Lower lobe of right lung (tissue), 2 donors: ENCODE data around the gene SERPINI1. TPM values are rescaled to one million over a fixed set of nuclear protein-coding genes. Genes with fewer than 3 reads are reported as not detected.

Source experiments
- ATAC-seq, 2 donors: fragments of 200-7000 bp; cut with Tn5 transposase; one replicate each; pipeline ENCODE4 v1.9.1; 2020 to 2022; ENCODE audit warnings: mild to moderate bottlenecking in 2 of 2, moderate library complexity in 2 of 2
- DNase-seq: peaks from one replicate; pipeline ENCODE4 v3.0.0-alpha.2; 2020
- H3K27ac ChIP-seq: fragments of 200-600 bp; one replicate; pipeline ENCODE4 v1.8.0; 2022
- H3K27me3 ChIP-seq: fragments of 200-600 bp; one replicate; pipeline ENCODE4 v1.8.0; 2022; ENCODE audit warnings: low read depth
- H3K36me3 ChIP-seq: fragments of 200-600 bp; one replicate; pipeline ENCODE4 v1.8.0; 2022; ENCODE audit warnings: mild to moderate bottlenecking
- H3K4me1 ChIP-seq: fragments of 200-600 bp; one replicate; pipeline ENCODE4 v1.8.0; 2022
- H3K4me3 ChIP-seq: fragments of 200-600 bp; one replicate; pipeline ENCODE4 v1.8.0; 2022; ENCODE audit warnings: mild to moderate bottlenecking
- H3K9me3 ChIP-seq: fragments of 200-600 bp; one replicate; pipeline ENCODE4 v1.8.0; 2022
- CTCF ChIP-seq: fragments of 200-600 bp; IDR thresholded peaks from one replicate; pipeline ENCODE4 v1.8.0; 2022; ENCODE audit warnings: antibody characterized with exemption, mild to moderate bottlenecking
- intact Hi-C: fragments of 100-400 bp; cut with DNase I; formaldehyde crosslinking; loops from one replicate; pipeline ENCODE4 v1.11.0; 2022
- total RNA-seq: library from RNA; stranded (reverse); fragmentation: NEBNext Ultra II Directional; extraction: Animal tissue kit (Norgen Biotek cat#: 25700); gene quantifications from one replicate; pipeline ENCODE4 v1.2.1, GENCODE V29; 2021
- donor health status: DM: no; HTN: yes; CAD: no; lungs with severe emphysema.

SERPINI1 gene
- total RNA-seq, 1 donor from 2014 or later: 6.7 TPM

DNA sequence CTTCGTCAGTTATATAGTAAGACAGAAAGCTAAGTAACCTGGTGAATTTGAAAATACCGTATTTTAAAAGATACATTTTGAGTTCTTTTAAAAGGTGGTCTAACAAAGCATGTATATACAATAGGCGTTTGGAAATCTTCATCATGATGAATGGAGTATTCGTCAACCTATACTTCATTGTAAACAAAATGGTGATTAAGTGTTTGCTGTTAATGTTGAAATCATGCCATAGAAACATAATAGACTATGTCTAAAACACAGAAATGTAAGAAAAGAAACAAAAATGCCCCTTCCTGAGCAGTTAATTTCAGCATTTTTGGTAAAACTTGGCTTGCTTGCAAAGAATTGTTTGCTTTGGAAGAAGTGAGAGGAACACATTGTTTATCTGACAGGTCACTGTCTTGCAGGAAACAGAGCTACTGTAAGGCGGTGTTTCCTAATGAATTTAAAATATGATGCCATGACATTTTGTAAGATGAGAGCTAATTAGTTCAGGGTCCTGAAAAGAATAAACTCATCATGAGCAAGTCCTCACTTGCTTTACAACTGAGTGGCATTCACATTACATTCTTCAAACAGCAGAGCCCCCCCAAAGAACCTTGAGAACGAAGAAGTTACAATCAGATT is 126.7 kb downstream of the SERPINI1 start:
- H3K9me3 ChIP-seq: no peaks in the 10 kb centered on the region
- TF ChIP-seq CTCF: no peak
- DNase-seq: no peak
- H3K36me3 ChIP-seq: no peaks in the 10 kb centered on the region
- no peak overlapping the region for H3K27ac ChIP-seq
- intact Hi-C loops: no loop called here
- H3K4me1 ChIP-seq: peaks cover 18% of the 10 kb centered on the region
- no peaks in the 10 kb centered on the region for H3K27me3 ChIP-seq
- ATAC-seq: no peak
- H3K4me3 ChIP-seq: no peak overlapping the region

GRCh38 chr3:167863811-167864551 is 128.5 kb downstream of the SERPINI1 start:
- intact Hi-C loops: no loop called here
- H3K36me3 ChIP-seq: no peaks in the 10 kb centered on the region
- H3K4me3 ChIP-seq: no peak overlapping the region
- no peak for ATAC-seq
- no peaks in the 10 kb centered on the region for H3K27me3 ChIP-seq
- DNase-seq: no peak
- peaks cover 18% of the 10 kb centered on the region for H3K4me1 ChIP-seq
- H3K27ac ChIP-seq: no peak overlapping the region
- no peaks in the 10 kb centered on the region for H3K9me3 ChIP-seq
- TF ChIP-seq CTCF: no peak

- Histone ChIP-seq H3K9me3 (no peaks in the 10 kb centered on the region), H3K27me3 (no peaks in the 10 kb centered on the region), H3K27ac (no peak overlapping the region), H3K4me1 (peaks cover 18% of the 10 kb centered on the region), H3K36me3 (no peaks in the 10 kb centered on the region), H3K4me3 (no peak overlapping the region)
- DNase-seq (no peak), ATAC-seq (no peak)
- TF ChIP-seq CTCF: no peak
- intact Hi-C loops: no loop called here
Measured at GRCh38 chr3:167864552-167864874, 129.0 kb downstream of the SERPINI1 start.

DNA sequence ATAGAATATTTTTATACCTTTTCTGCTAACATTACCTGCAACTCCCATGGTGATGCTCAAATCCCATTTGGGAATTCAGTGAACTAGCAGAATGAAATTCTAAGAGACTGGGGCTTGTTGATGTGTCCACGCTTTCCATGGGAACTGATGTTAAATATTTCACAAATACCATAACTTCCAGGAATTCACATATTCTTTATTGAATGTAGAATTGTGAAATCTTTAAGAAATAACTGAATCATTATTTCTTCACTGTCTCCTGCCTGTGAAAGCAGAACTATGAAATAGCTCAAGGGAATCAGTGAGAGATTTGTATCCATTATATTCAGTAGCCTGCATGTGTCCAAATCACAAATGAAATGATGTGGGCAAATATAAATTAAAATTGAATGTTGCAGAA is 130.8 kb downstream of the SERPINI1 start:
- Histone ChIP-seq H3K36me3 (no peaks in the 10 kb centered on the region), H3K4me3 (no peak overlapping the region), H3K9me3 (no peaks in the 10 kb centered on the region), H3K4me1 (peaks cover 15% of the 10 kb centered on the region), H3K27me3 (no peaks in the 10 kb centered on the region), H3K27ac (no peak overlapping the region)
- intact Hi-C loops: no loop called here
- TF ChIP-seq CTCF: no peak
- DNase-seq: no peak
- no peak for ATAC-seq

DNA sequence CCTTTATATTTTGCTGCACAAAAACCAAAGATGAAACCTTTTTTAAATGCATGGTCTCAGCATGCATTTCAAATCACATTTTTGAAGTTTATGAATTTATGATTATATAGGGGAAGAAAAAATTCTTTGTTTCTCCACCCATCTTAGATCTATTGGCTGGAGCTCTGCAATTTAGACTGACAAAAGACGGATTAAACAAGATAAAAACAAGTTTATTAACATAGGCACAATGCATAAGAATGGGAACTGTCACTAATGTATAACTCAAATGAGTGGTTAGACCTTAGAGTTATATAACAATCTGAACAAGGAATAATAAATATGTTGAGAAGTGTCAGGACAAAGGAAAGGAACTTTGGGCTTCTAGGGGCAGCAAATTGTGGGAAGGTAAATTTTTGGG is 132.5 kb downstream of the SERPINI1 start:
- Histone ChIP-seq H3K9me3 (no peaks in the 10 kb centered on the region), H3K27ac (no peak overlapping the region), H3K36me3 (no peaks in the 10 kb centered on the region), H3K4me1 (no peaks in the 10 kb centered on the region), H3K4me3 (no peak overlapping the region), H3K27me3 (no peaks in the 10 kb centered on the region)
- TF ChIP-seq CTCF: no peak
- intact Hi-C loops: no loop called here
- ATAC-seq (no peak), DNase-seq (no peak)
